Activated naive CD8-positive, alpha-beta T cell treated with anti-CD3 and anti-CD28 coated beads, Interleukin-2, amount 50 U/mL, for 16 hours (primary cell): ENCODE results near the gene GGPS1.
"Not testable (repeated sequence)": the region's sequence is repeated elsewhere in the genome, so short reads cannot be mapped to it uniquely, and the experiment has no call there.

ENCODE experiments used
- DNase-seq: peaks from one replicate; pipeline ENCODE4 v3.0.0-alpha.2; 2020; ENCODE audit warnings: low read depth, low spot score

The GGPS1 gene

DNA sequence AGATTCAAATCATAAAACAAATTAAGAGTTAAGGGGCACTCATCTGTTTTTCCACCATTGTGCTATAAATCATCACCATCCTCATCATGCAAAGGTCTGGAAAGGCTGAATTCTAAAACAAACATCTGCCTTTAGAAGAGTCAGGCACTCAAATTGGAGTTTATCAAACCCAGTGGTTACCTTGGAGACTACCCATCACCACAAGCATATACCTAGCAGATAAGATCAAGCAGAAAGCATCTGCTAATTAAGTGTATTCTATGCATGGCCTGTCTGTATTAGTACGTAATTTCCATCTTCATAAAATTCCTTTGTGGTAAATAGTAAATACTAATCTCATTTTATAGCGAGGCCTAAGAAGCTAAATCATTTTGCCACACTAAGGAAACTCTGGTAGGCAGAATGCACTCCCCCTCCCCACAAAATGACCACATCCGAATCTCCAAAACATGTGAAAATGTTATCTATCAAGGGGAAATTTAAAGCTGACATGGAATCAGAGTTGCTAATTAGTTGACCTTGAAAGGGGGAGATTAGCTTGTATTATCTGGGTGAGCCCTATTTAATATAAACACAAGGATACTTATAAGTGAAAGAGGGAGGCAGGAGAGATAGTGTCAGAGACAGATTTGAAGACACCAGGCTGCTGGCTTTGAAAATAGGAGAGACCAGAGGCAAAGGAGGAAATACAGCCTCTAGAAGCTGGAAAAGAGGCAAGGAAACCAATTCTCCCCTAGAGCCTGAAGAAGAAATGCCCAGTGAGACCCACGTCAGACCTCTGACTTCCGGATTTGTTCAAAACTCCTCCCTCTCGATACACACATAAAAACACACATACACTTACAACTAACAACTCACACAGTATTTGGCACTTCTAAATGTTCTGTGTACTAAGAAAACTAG lies 23.6 kb upstream of the GGPS1 start:
- DNase-seq: no peak

DNA sequence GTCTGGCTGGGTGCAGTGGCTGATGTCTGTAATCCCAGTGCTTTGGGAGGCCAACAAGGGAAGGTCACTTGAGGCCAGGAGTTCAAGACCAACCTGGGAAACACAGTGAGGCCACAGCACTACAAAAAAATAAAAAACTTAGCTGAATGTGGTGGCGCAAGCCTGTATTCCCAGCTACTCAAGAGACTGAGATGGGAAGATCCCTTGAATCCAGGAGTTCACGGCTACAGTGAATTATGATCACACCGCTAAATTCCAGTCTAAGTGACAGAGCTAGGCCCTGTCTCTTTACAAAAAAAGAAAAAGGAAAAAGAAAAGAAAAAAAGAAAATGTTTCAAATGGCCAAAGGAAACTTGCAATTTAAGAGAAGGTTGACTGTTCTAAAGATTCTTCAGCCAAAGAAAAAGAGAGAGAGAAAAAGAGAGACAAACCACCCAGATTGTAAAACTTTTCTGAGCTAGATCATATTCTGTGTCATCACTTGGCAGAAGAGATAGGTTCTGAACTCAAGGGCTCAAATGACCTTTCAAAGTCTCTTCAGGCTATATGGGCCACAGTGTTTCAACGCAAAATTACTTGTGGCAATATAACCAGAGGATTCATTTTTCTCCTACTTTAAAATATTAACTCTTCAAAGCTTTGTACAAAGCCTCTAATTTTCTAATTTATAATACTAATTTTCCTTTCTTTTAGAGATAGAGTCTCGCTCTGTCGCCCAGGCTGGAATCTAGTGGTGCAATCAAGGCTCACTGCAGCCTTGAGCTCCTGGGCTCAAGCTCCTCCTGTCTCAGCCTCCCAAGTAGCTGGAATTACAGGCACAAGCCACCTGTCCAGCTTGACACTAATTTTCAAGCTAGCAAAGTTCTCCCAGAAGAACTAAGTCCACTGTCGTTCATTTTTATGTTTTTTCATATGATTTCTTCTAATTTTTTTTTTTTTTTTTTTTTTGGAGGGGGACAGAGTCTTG lies 20.9 kb upstream of the GGPS1 start:
- no peak for DNase-seq

DNA sequence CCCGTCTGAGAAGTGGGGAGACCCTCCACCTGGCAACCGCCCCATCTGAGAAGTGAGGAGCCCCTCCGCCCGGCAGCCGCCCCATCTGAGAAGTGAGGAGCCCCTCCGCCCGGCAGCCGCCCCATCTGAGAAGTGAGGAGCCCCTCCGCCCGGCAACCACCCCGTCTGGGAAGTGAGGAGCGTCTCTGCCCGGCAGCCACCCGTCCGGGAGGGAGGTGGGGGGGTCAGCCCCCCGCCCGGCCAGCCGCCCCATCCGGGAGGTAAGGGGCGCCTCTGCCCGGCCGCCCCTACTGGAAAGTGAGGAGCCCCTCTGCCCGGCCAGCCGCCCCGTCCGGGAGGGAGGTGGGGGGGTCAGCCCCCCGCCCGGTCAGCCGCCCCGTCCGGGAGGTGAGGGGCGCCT lies 19.2 kb upstream of the GGPS1 start:
- not testable (repeated sequence) for DNase-seq

DNA sequence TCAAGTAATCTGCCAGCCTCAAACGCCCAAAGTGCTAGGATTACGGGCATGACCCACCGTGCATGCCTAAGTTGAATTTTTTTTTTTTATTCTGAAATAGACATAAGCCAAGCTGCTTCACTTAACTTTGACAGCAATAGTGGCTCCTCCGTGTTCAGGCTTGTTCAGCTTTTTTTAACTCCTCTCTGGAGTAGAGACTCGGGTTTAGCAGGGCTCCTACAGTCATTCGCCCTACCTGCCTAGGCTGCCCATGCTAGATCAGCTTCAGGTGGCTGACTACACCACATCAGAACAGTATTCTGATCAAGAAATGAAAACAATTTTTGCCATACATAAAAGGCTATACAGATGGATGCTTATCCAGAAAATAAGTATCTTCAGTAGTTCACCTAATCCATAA lies 15.1 kb upstream of the GGPS1 start:
- DNase-seq: no peak

DNA sequence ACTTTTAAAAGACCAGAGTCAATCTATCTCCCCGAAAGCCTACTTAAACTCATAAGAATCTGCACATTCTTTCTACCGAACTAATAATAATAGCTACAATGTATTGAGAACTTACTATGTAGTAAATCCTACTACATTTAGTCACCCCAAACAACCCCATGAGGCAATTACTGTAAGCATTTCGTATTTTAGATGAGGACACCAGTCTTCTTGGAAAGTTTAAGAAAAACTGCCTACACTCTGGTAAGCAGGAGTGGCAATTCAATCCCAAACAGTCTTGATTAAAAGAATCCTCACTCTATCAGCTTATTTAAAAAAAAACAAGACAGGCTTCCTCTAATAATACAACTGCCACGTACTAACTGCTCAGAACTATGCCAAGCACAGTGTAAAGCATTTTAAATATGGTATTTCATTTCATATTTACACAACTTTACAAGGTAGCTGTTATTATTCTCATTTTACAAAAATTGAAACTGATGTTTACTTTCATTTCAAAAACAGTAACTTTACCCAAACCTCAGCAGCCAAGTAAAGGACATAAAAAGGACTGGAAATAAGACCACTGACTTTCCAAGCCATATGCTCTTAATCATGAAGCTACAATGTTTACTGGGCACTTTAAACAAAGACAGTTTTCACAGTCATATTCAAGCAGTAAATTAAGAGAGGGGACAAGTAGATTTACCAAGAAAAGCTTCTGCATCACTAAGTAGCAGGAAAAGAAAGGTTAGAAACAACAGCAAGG lies 14.3 kb upstream of the GGPS1 start:
- no peak for DNase-seq

DNA sequence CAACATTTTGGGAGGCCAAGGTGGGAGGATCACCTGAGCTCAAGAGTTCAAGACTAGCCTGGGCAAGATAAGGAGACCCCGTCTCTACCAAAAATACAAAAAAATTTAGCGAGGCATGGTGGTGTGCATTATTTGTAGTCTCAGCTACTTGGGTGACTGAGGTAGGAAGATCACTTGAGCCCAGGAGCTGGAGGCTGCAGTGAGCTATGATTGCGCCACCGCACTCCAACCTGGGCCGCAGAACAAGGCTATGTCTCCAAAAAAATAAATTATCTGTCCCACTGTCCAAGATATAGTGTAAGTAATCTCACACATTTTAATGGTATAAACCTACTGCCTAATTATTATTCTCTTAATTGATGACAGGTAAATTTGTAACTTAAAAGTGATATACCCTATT lies 13.2 kb upstream of the GGPS1 start:
- DNase-seq: no peak

DNA sequence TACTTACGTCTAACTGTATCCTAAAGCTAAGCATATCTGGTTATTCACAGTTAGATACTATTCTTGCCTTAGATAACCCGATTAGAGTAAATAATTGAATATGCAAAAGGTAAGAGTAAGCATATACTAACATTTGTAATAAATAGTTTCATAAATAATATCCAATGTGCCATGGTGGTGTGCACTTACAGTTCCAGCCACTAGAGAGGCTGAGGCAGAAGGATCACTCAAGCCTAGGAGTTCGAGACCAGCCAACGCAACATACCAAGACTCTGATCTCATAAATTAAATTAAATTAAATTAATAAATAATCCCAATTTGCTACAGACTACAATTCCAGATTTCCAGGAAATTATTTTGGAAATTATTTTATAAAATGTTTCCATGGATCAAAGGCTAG lies 12.6 kb upstream of the GGPS1 start:
- no peak for DNase-seq

DNA sequence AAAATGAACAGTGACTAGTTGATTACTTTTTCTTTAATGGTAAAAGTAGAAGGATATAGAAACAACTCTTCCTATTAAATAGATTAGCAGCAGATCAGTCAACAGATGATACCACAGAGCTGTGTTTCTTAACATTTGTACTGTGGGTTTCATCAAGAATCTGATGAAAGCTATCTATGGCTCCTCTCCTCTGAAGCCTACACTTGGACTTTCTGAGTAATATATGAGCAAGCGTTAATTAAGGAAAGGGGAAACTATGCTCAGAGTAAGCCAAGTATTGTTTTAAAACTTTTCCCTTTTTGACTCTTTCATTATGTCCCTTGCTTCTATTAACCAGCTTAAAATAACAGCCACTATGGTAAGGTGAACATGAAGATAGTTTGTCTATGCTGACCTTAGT lies 11.2 kb upstream of the GGPS1 start:
- no peak for DNase-seq

DNA sequence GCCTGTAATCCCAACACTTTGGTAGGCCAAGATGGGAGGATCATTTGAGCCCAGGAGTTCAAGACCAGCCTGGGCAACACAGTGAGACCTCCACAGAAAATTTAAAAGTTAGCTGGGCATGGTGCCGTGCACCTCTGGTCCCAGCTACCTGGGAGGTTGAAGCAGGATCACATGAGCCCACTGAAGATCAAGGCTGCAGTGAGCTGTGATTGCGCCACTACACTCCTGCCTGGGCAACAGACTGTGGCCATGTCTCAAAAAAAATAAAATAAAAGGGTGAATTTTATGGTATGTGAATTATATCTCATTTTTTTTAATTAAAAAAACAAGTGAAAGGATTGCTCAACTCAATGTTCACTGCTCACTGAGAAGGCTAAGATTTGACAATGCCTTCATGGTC lies 9.1 kb upstream of the GGPS1 start:
- DNase-seq: no peak

DNA sequence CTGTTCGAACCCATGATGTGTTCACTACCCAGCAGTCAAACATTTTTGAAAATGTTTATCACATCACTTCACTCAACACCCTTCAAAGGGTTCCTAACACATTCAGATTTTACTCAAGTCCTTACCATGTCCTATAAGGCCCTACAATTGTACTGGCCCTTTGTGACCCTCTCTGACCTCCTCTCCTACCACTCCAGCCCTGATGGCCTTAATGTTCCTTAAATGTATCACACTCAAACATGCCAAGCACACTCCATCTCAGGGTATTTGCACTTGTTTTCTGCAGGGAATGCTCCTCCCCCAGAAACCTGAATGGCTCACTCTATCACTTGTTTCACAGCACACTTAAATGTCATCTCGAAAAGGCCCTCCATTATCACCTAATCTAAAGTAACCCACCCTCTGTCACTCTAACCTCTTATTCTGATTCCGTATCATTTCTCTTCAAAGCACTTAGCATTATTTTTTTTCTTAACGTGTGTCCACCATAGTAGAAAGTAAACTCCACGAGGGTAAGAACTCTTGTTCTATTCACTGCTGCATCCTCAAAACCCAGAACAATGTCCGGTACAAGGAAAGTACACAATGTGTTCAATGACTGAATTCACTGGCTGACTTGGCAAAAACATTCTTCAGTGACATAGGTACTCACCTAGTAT lies 7.7 kb upstream of the GGPS1 start:
- no peak for DNase-seq

DNA sequence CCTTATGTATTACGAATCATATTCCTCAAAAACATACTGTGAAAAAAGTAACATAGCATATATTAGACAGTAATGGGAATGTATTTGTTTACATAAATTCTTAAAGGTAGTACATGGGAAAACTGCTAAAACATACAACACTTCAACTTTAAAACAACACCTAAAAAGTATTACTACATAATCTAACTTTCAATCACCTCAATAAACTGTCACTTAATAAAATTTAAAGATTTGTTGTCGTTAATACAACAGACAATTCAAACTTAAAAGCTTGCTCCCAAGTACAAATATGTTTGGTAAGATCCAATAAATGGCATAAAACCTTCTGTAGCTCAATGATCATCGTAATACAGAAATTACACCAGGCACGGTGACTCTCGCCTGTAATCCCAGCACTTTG lies 4.1 kb upstream of the GGPS1 start:
- DNase-seq: no peak

DNA sequence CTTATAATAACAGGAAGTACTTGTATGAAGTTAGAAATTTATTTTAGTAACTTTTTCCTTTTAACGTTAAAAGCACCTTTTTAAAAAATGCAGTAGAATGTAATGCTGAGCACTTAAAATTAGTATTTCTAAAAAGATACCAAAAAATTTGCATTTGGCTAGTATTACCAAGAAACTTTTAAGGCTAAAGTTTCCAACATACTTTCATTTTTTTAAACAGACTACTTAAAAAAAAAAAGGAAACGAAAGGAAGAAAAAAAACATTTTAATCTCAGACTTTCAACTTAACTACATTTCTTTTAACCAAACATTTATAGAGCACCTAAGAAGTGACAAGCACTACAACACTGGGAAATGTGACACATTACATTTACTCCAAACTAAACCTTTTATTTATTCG lies 3.2 kb upstream of the GGPS1 start:
- no peak for DNase-seq

DNA sequence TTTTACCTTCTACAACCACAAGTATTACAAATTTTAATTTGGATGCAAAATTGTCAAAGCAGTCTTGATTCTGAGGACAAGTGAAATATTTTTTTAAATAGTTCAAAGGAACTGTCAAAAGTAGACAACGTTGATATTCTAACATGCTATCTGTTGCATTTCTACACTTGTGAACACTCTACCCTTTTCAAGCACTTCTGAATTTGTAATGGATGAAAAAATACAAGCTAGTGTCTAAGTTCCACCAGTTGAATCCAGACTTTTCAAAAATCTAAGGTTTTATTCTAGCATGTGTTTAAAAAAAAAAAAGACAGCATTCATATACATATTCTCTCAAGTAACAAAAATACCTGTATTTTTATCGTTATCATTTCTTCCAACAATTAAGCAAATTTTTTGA lies 2.5 kb upstream of the GGPS1 start:
- no peak for DNase-seq

DNA sequence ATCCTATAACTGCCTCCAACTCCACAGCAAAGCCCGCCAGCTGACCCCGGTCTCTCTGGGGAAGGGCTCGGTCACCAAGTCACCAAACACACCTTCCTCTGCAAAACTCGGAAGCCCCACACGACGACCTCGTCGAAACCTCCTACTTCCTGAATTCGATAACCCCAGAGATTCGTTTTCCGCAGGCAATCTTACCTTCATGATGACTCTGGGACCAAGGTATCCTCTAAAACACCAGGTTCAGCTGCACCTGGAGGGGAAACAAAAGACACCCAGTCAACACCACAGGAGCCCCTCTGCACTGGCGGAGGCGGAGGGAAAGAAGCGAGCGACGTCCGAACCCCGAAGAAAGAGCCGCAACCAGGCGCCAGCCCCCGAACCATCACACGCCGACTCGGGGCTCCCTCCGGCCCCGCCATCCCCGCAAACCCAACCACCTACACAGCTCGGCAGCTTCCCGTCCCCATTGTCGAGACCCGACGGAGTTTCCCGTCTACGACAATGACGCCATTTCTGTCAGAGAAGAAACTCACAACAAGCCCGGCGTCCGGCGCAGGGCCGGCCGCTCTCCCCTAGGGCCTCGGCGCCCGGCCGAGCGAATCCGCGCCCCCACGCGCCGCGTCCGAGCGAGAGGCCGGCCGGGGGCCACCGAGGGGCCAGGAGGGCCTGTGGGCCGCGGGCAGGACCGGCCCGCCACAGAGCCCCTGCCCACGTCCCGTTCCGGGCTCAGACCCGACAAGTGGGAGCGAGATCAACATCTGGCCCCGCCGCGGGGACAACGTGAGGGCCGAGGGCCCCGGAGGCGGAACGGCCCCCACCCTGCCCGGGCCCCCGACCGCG lies 1.4 kb upstream of the GGPS1 start:
- DNase-seq: peak; percentile 32

DNA sequence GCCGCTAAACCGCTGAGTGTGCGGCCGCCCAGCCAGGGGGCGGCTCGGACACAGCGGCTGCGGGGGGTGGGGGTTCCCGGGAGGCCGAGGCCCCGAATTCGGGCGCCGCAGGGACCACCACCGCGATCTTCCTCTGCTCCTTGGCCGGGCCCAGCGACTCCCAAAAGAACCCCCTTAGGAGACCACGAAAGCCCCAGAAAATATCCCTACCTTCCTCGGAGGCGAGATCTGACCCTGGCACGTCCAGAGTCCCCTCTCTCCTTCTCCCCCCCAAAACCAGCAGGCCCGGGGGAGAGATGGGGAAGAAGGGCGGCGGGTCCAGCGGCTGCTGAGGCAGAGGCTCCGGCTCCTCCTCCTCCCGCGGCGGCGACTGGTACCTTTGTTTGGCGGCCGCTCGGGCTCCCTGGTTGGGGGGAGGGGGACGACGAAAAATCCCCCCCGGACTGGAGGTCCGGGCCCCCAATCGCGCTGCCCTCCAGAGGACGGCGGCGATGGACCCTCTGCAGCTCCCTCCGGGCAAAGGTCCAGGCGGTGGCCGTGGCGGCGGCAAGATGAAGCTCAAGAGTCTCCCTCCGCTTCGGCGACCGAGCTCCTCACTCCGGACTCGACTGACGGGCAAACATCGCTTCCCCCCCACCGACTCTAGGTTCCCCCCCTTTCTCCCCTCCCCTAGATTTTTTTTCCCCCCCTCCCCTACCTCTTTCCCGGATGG lies 655 bp upstream of the GGPS1 start, which contains the start of gene ARID4B:
Gene ARID4B, minus strand, starts transcription at position 621 of the 712 bp plus-strand sequence. CDS start 1,260 bp downstream, outside the sequence.
- peak; percentile 17 for DNase-seq

DNA sequence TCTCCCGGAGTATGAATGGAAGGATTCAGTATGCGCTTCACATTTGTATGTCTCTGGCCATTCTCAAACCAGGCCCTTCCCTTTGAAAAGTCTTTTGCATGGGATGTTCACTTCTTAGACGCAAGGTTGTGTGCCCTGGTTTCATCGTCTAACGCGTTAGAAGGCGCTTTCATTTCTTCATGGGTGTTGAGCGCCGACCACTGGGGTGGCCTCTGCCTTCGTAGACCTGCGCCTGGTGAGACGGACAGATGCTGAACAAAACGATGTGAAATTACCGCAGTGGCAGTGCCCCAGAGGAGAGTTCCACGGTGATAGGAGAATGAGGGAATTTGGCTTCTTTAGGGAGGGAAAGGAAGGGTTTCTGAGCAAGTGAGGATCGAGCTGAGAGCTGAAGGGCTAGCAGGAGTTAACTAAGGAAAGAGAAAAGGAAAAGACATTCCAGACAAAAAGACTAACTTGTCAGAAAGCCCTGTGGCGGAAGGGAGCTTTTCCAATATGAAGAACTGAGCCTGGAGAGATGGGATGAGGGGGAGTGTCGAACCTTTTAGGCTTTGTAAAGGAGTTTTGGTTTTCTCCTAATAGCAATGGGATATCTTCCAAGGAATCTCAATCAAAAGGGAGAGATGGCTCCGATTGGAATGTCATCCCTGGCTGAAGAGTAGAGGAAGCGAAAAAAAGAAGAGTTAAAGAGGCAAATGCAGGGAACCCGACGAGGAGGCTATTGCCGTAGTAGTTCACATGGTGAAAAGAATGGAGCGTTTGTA lies 951 bp downstream of the GGPS1 start:
- DNase-seq: no peak

DNA sequence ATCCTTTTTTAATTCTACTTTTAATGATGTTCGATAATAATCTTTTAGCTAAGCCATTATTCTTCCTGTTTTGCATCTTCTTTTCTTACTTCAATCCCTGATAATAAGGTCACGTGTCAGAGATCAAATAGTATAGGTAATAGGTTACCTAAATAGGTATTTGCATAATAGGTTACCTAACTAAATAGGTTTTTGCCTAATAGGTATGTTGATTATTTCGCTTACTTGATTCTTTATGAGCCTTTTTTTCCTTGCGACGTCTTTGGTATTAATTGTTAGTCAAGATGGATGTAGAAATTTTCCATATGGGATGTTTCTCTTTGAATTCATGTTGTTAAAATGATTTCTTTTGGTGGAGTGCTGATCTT lies 2.5 kb downstream of the GGPS1 start:
- DNase-seq: no peak

DNA sequence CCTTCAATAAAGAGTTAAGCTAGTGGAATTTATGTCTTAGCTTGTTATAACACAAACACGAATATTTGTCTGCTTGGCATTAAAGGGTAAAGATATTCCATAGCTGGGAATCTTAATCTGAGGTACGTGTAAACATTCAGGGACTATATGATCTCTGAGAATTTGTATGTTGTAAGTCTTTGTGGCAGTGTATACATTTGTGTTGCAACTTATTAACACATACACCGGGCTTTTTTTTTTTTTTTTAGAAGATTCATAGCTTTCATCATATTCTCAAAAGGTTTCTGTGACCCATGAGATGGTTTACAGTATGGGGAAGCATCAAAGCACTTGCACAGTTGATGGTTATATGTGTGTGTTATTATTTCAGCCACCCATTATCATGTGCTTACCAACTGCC lies 3.0 kb downstream of the GGPS1 start:
- no peak for DNase-seq

DNA sequence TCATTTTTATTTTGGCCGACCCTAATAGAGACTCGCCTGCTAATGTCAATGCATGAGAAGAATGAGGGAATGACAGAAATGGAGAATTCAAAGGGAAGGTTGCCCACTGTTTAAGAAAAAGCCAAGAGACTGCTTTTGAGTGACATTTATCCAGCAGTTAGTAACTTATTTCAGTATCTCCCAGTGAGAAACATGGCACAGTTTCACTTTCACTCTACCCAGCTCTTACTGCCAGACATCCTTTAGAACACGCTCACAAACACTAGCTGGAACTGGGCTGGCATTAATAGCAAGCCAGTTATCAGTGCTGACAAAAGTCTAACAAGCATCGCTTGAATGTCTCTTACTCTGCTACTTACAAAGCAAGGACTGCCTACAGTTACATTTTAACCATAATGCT lies 8.5 kb downstream of the GGPS1 start:
- no peak for DNase-seq
